HFF-Myc (cell line): ENCODE measurements around the gene LHX2.
A peak's percentile ranks its signal among the peaks of the same experiment; 100 is the strongest.

Source experiments
- DNase-seq: peaks from one replicate; pipeline ENCODE4 v3.0.0-alpha.2; 2011; ENCODE audit warnings: low read depth; ENCODE audit errors: extremely low read depth
- H3K4me3 ChIP-seq: replicated peaks from 2 replicates; pipeline ENCODE4 v1.5.1; 2011; ENCODE audit warnings: low read depth, mild to moderate bottlenecking, control low read depth, low read length
- CTCF ChIP-seq: IDR thresholded peaks from 2 replicates; pipeline ENCODE4 v1.5.1; 2012; ENCODE audit warnings: mild to moderate bottlenecking, low read depth, low read length, control low read depth; ENCODE audit errors: missing control alignments

The LHX2 gene

GRCh38 chr9:124009531-124010217 lies 1.9 kb upstream of the LHX2 start:
- TF ChIP-seq CTCF = no peak
- no peak overlapping the region for H3K4me3 ChIP-seq
- no peak for DNase-seq

GRCh38 chr9:124010303-124010664 lies 1.3 kb upstream of the LHX2 start:
- no peak for DNase-seq
- TF ChIP-seq CTCF = no peak

GRCh38 chr9:124010665-124011321 lies 775 bp upstream of the LHX2 start:
- H3K4me3 ChIP-seq = peak overlapping the region; percentile 27
- no peak for TF ChIP-seq CTCF
- DNase-seq = no peak

More at GRCh38 chr9:124010303-124010664, 1.3 kb upstream of the LHX2 start:
- H3K4me3 ChIP-seq = no peak overlapping the region

GRCh38 chr9:124012368-124013301 lies 1.1 kb downstream of the LHX2 start:
- no peak for TF ChIP-seq CTCF
- DNase-seq = no peak
- H3K4me3 ChIP-seq = no peak overlapping the region

GRCh38 chr9:124013309-124014210 lies 2.0 kb downstream of the LHX2 start:
- no peak overlapping the region for H3K4me3 ChIP-seq
- DNase-seq = no peak
- TF ChIP-seq CTCF = no peak
